Measurements from ENCODE around the gene MTHFD2L. TPM values are rescaled to one million over a fixed set of nuclear protein-coding genes. Genes with fewer than 3 reads are reported as not detected.

Gene MTHFD2L
- total RNA-seq, 1 donor from 2014 or later, result 18.4 TPM

DNA sequence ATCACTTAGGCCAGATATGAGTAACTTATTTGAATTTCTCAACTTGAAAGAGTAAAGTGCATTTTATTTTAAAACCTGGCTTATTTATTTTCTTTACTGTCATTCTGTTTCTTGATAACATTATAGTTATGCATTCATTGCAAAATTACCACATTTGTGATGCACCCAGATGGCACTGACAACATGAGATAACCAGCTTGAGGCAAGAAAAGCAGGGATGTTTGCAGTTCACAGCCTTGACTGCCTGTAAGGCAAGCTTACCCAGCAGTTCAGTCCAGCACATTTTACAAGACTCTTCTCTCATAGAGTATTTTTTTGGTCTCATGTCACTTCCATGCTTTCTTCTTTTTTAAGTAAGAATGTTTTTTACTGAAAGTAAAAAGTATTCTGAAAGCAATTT is 125.0 kb downstream of the MTHFD2L start:
- ATAC-seq (no peak), DNase-seq (ENCODE audit: low spot score) (no peak)
- intact Hi-C loops (cut with DNase I), result no loop called here

DNA sequence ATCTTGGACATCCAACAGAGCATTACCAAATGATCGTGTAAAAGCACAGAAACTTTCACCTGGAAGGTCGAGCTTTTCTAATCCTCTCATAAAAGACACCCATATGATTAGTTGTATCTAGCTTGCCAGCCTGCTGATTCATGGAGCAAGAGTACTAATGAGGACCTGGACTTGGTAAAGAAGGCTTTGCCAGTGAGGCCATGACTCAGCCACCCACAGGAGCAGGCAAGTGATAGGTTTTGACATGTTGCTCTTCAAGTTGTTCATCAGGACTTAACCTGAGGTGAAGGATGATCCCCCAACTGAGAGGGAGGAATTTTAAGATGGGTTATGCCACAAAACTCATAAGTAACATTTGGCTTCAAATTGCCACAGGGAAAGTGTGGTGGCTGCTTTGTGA is 125.7 kb downstream of the MTHFD2L start:
- DNase-seq (ENCODE audit: low spot score) (no peak), ATAC-seq (no peak)
- intact Hi-C loops (cut with DNase I), result no loop called here

DNA sequence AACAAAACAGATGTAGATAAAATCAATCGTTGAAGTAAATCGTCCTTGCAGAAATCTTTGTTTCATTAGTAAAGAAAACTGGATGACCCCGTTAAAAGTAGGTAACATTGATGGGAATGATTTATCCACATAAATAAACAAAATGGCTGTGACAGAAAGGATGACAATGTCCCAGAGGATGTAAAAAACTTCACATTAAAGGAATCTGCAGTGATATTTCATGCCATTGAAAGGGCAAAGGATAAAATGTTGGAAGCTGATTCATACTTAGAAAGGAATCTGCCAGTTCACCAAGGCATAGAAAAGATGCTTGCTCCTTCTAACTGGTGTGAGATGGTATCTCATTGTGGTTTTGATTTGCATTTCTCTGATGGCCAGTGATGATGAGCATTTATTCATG is 126.1 kb downstream of the MTHFD2L start:
- intact Hi-C loops (cut with DNase I), result no loop called here
- DNase-seq (ENCODE audit: low spot score) (no peak), ATAC-seq (no peak)

DNA sequence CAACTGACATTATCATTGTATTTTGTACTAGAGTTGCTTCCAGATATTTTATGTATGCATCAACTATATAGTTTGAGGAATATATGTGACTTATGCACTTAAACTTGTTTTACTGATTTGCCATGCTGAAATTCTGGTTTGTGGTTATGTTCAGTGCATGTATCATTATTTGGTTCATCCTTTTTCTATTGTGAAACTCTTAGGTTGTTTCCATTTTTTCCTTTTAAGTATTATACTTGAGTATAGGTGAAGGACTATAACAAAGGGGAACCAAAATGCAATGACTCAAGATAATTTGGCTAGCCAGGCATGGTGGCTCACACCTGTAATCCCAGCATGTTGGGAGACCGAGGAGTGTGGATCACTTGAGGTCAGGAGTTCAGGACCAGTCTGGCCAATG is 129.2 kb downstream of the MTHFD2L start:
- no peak for DNase-seq (ENCODE audit: low spot score)
- intact Hi-C loops (cut with DNase I), result no loop called here

DNA sequence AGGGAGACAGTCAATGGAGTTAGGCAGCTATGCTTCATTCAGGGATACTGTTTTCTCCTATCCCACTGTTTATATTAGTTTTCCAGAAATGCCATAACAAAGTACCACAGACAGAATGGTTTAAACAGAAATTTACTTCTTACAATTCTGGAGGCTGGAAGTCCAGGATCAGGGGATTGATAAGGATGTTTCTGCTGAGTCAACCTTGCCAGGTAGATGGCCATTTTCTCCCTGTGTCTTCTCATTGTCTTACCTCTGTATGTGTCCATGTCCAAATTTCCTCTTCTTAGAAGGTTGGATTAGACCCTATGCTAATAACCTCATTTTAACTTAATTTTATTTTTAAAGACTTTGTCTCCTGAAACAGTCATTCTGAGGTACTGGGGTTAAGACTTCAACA is 129.9 kb downstream of the MTHFD2L start:
- ATAC-seq, result no peak
- intact Hi-C loops (cut with DNase I), result no loop called here
- no peak for DNase-seq (ENCODE audit: low spot score)

More for the DNA sequence above, 129.2 kb downstream of the MTHFD2L start:
- no peak for ATAC-seq

DNA sequence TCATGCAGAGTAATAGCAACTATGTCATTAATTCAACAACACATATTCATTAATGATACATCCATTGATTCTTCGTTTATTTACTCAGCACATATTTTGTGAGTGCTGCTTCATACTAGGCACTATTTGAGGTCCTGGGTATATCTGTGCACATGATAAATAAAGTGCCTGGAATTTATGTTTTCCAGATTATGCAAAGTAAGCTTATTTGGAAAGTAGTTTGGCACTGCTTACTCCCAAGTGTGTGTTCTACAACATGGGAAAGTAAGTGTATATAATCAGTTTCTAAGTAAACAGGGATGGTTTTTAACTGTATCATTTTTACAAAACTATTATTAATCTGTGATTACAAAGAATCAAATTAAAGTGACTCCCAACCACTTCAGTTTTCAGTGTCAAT is 133.6 kb downstream of the MTHFD2L start:
- DNase-seq (ENCODE audit: low spot score) (no peak), ATAC-seq (no peak)
- intact Hi-C loops (cut with DNase I), result no loop called here

DNA sequence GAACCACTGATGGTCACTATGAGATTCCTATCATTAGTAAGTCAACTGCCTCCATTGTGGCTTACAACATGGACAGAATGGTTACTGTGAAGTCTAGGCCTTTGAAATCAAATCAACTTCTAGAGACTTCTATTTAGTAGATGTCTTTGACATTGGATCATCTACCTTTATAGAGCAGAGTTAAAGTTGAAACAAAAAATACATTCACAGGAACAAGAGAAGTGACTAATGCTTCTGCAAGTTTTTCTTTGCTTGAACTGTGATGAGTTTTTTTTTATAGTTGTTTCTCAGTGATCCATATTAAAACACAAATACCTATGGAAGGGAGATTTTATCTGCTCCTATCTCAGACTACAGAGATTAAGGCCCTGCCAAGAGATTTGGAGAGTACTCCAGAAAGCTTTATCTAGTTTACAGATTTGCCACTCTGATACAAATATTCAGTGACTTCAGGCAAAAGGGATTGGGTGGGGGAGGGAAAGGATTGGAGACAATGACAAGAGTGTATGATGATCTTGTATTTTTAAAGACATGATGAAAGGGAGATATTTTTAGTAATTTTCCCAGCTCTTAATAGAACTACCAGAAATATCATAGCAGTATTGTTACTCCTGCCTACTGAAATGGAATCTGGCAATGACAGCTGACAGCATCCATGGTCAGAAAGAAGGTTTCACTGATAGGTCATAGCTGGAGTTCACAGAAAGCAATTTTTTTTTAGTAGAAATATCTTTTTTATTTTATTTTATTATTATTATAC is 134.4 kb downstream of the MTHFD2L start:
- ATAC-seq (no peak), DNase-seq (ENCODE audit: low spot score) (no peak)
- intact Hi-C loops (cut with DNase I), result no loop called here

DNA sequence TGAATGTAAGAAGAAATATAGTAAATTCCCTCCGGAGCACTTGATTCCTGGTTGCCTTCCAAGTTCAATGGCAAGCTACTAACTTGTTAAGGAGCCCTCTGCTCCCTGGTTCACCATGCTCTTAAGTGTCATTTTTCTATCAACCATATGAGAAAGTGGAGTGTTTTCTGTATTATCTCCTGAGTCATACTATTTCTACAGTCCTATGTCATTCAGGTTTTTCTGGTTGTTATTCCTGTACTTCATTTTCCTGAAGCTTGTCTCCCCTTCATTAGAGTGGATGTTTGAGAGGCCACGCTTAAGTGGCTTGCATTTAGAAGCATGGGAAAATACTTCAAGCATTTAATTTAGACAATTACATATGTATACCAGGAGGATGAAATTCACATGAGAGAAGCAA is 135.6 kb downstream of the MTHFD2L start:
- DNase-seq (ENCODE audit: low spot score), result no peak
- ATAC-seq, result no peak
- intact Hi-C loops (cut with DNase I), result no loop called here

DNA sequence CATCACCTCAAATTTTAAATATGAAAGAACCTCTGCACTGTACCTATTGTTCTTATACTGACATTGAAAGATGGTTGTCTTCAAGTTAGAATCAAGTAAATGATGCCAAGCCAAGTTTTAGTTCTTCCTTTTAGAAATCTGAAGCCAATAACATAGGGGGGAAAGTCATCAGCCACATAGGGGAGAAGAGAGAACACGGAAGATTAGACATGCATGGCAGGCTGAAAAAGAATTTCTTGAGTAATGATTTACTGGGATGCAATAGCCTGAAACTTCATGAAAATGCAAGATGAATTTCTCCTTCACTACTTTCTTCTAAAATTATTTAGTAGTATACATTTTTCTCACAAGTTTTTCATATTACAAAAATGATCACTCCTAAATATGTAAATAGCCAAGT is 136.8 kb downstream of the MTHFD2L start:
- ATAC-seq (no peak), DNase-seq (ENCODE audit: low spot score) (no peak)
- intact Hi-C loops (cut with DNase I), result no loop called here

DNA sequence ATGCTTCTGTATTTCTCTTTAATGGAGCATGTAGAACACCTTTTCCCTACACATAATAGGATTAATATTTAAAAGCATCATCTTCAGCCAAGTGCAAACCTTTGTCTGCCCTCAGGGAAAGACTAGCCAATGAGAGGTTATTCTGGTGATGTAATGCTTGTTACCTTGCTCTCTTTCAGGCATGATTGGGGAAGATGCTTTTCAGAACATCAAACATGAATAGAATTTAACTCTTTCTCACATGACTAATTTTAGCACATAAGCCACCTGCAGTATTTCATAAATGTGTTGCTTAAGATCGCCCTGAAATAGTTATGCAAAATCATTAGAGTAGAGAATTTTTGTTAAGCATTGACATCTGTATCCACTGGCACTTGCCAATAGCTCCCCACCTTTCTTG is 139.6 kb downstream of the MTHFD2L start:
- ATAC-seq (no peak), DNase-seq (ENCODE audit: low spot score) (no peak)
- intact Hi-C loops (cut with DNase I), result no loop called here

DNA sequence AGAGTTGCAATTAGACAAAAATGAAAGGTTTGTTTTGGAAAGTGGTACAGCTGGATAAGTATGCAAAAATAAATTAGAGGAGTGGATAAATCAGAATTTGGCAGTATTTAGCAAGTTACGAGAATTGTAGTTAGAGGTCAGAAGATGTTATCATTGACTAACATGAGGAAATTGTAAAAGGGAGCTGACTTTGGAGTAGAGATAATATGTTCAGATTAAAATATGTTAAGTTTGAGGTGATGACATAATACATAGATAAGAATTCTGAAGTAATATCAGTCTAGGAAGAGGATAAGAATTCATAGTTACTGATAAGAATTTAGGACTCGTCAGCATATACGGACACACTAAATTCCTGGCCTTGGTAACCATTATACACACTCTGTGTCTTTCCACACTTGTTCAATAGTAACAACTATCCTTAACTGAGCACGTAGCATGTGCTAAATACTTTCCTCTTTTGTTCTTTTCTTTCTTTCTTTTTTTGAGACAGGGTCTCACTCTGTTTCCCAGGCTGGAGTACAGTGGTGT is 146.2 kb downstream of the MTHFD2L start:
- no peak for DNase-seq (ENCODE audit: low spot score)
- ATAC-seq, result no peak
- intact Hi-C loops (cut with DNase I), result no loop called here

DNA sequence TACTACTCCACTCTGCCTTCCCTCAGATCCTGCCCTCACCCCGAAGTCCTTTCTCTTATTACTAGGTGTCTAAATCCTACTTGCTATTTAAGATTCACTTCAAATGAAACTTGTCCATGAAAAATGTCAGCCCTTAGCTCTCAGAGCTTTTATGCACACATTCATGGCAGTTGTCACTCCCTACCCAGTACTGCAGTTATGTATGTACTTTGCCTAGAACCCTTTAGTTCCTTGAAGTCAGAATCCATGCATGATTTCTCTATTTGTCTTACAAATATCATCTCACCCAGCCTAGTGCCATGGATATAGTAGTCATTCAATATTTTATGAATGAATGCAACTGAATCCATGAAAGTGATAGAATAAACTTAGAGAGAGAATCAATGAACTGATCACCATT is 147.1 kb downstream of the MTHFD2L start:
- intact Hi-C loops (cut with DNase I), result no loop called here
- no peak for ATAC-seq
- DNase-seq (ENCODE audit: low spot score), result no peak

DNA sequence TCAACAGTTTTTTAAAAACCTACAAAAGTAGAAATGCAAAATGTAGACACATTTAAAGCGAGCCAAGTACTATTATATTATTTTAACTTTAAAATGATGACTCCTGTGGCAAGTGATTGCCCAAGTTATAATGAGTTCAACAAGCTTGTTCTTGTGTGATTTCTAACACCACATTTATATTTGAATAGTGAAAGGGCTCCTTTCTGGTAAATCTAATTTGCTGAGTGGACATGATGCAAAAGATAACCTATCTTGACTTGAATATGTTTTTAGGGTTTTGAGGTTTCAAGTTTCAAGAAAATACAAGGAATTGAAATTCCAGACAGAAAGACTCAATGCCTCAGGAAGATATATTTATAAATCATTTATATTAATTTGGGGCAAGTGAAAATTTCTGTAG is 149.3 kb downstream of the MTHFD2L start:
- ATAC-seq (no peak), DNase-seq (ENCODE audit: low spot score) (no peak)
- intact Hi-C loops (cut with DNase I), result no loop called here

DNA sequence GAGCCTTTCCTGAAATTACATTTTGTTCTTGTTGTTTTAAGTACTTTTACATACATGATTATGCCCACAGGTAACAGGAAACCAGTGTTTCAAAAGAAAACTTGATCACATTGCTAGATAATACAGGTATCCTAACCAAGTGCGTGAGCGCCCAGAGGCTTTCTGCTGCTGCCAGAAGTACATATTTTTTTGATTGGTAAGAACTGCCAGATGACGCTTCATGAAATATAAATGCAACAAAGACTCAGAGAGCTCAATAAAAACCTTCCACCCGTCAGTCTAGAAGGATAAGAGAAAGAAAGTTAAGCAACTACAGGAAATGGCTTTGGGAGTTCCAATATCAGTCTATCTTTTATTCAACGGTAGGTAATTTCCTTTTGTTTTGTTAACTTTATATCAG is 150.3 kb downstream of the MTHFD2L start, which contains the start of gene EPGN:
Gene EPGN, plus strand, starts transcription at position 256 of the 400 bp plus-strand sequence. Its CDS starts 64 bp downstream, at position 320.
- no peak for DNase-seq (ENCODE audit: low spot score)
- intact Hi-C loops (cut with DNase I), result no loop called here
- no peak for ATAC-seq

DNA sequence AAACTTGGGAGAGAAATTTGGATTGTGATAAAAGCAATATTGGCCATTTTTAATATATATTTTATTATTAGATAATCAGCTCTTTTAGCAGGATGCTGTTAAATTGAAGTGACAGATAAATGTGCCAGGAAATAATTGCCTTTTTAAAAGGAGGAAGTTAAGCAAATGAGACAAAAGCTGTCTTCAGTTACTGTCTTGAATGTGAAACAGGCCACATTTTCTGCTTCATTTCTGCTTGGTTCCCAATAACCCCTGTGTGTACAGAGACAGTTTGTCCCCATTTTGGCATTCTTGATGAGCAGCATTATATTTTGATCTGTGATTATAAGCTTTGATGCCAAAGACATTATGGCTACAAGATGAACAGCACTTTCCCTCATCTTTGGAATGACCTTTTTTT is 151.3 kb downstream of the MTHFD2L start:
- ATAC-seq, result no peak
- intact Hi-C loops (cut with DNase I), result no loop called here
- DNase-seq (ENCODE audit: low spot score), result no peak

DNA sequence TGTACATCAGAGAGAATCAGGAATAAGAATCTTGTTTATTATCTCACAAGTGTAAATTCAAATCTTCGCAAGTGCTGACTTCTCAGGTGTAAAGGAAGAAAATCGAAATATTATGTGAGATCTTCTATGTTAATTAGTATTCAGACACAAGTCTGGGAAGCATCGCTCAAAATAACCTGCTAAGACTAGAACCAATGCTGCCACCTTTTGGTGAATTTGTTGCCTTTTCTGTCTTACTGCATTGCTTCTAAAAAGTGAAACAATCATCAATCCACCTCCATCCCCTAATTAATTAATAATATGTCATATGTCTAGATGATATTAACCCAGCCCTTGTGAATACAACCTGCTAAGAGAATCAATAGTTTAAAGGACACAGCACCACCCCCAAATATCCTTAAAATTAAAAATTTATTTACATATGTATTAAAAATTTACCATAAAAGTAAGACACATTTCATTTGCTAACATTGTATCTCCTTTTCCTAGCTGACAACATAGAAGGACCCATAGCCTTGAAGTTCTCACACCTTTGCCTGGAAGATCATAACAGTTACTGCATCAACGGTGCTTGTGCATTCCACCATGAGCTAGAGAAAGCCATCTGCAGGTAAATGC is 153.9 kb downstream of the MTHFD2L start:
- ATAC-seq (no peak), DNase-seq (ENCODE audit: low spot score) (no peak)
- intact Hi-C loops (cut with DNase I), result no loop called here

DNA sequence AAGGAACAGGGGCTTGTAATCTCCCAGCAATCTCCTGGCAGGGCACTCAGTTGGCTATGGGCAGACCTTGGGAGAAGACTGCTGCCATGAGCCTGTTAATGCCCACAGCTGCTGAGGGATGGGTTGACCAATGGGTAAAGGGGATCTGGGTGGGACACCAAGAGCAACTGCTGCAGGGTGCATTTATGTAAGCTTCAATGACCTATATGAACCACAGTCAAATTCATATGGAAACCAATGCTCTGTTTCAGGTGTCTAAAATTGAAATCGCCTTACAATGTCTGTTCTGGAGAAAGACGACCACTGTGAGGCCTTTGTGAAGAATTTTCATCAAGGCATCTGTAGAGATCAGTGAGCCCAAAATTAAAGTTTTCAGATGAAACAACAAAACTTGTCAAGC is 156.4 kb downstream of the MTHFD2L start:
- ATAC-seq (no peak), DNase-seq (ENCODE audit: low spot score) (no peak)
- intact Hi-C loops (cut with DNase I), result no loop called here

DNA sequence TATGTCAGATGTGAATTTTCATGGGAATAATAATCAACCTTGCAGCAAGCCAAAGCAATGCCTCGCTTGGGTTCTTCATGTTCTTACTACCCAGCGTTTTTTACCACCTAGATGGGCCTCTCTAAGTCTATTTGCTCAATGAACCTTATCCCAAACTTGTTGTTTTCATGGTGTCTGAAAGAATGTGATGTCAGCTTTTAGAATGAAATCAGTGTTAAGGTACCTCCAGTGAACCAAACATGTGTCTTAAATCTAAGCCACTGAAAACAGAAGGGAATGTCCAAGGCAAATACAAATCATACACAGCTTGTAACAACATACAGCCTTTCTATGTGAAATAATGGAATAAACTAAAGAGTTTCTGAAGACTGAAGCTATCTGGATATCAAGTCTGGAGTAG is 157.0 kb downstream of the MTHFD2L start:
- intact Hi-C loops (cut with DNase I), result no loop called here
- DNase-seq (ENCODE audit: low spot score), result no peak
- ATAC-seq, result no peak

DNA sequence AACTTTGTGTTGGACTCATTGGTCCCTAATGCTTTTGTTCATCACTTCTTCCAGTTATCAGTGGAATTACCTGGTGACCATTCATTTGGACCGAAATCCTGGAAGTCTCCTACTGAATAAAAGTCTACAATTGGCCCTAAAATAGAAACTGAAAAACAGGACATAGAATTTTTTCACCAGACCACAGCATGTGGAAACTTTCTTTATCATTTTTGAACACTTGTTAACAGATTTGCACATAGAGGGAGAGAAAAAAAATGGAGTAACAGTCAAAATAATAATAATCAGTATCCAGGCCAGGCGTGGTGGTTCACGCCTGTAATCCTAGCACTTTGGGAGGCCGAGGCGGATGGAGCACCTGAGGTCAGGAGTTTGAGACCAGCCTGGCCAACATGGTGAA is 157.5 kb downstream of the MTHFD2L start:
- ATAC-seq (no peak), DNase-seq (ENCODE audit: low spot score) (no peak)
- intact Hi-C loops (cut with DNase I), result no loop called here

DNA sequence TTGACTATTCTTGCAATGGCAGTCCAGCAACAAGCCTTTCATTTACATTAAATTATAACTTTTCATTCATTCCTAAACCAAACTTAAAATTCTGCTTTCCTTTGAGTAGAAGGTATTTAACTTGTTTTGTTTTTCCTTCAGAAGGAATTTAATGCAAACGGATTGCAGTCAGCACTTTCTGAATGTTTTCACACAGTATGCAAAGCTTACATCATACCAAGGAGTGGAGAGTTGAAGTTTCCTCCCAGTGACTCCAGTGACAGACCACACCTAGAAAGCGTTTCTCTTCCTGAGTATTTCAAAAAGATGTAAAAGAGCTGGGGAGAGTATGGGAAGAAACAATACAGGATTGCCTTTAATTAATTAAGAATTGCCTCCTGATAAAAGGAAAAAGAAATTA is 158.5 kb downstream of the MTHFD2L start:
- no peak for ATAC-seq
- intact Hi-C loops (cut with DNase I), result no loop called here
- no peak for DNase-seq (ENCODE audit: low spot score)
